ENCODE results near the gene FAM98A. TPM values are rescaled to one million over a fixed set of nuclear protein-coding genes. Genes with fewer than 3 reads are reported as not detected.

Gene FAM98A
- total and polyA plus RNA-seq, 10 of the 15 experiments (the other 5 are each of a cell fraction or from before 2014, with no cell fraction given) = 29.7 to 231 (median 80.2) TPM

DNA sequence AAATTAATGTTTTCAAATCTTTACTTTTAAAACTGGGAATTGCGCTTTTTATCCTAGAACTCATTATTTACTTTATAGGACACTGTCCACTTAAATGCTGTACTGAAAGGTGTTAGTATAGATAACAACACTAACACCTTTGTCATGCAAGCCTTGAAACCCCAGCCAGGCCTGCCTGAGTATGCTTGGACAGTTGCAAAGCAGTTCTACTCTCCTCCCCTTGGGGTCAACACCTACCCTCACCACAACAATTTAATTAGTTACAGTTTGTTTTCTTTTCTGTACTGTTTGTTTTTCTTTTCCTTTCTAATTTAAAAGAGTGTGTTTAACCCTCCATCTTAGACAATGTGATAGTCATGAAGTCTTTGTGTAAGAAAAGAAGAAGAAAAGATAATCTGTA lies 18.9 kb upstream of the FAM98A start:
- Histone ChIP-seq H3K4me3 (no peak overlapping the region), H3K36me3 (ENCODE audit: control insufficient read depth in 2 of 2, insufficient read depth in 2 of 2, low read length in 1 of 2) (no peaks in the 10 kb centered on the region), H3K4me2 (ENCODE audit: control insufficient read depth, insufficient read depth) (no peak overlapping the region), H3K27ac (ENCODE audit: control insufficient read depth, insufficient read depth) (no peak overlapping the region), H3K9ac (ENCODE audit: control insufficient read depth, insufficient read depth, low read length) (no peak overlapping the region), H4K20me1 (ENCODE audit: control insufficient read depth, insufficient read depth) (no peaks in the 10 kb centered on the region), H3K4me1 (ENCODE audit: control insufficient read depth, insufficient read depth, low read length) (no peaks in the 10 kb centered on the region; the same call in 1 of the 2 replicates), H3K79me2 (ENCODE audit: control insufficient read depth, insufficient read depth, low read length) (no peaks in the 10 kb centered on the region), H3K27me3 (replicated peaks in 1 of 2; ENCODE audit: control insufficient read depth in 2 of 2, insufficient read depth in 2 of 2, low read length in 1 of 2) (no peaks in the 10 kb centered on the region), H2AFZ (ENCODE audit: control insufficient read depth, low read depth, low read length) (no peak overlapping the region), H3K9me3 (replicated peaks; ENCODE audit: control insufficient read depth, insufficient read depth, low read length) (peaks cover 5% of the 10 kb centered on the region; the same call in 2 of the 3 replicates)
- intact Hi-C loops (cut with micrococcal nuclease; ENCODE audit: unreplicated experiment) = no loop called here
- FAIRE-seq = no peak
- TF ChIP-seq IKZF1 (conservative IDR thresholded peaks at IDR 0.05) (no peak), BRCA1 (IDR thresholded peaks at IDR 0.05; ENCODE audit: low read depth, low read length) (no peak), GABPA (IDR thresholded peaks at IDR 0.05; ENCODE audit: low read depth) (no peak), SIX5 (IDR thresholded peaks at IDR 0.05; ENCODE audit: low read depth, low read length, severe bottlenecking) (no peak), POU2F2 (IDR thresholded peaks at IDR 0.05; ENCODE audit: borderline replicate concordance, low read depth, low read length) (no peak), MEF2B (IDR thresholded peaks at IDR 0.05; ENCODE audit: partially characterized antibody, poor library complexity, severe bottlenecking) (no peak), NFIC (IDR thresholded peaks at IDR 0.05; ENCODE audit: low read depth, low read length) (no peak), BACH1 (IDR thresholded peaks at IDR 0.05; ENCODE audit: borderline replicate concordance) (no peak), NR2C2 (IDR thresholded peaks at IDR 0.05; ENCODE audit: borderline replicate concordance, control insufficient read depth, insufficient read length, low read depth) (no peak), SMAD5 (IDR thresholded peaks at IDR 0.05; ENCODE audit: low read depth) (no peak), CBX5 (IDR thresholded peaks at IDR 0.05; ENCODE audit: low read depth) (no peak)
- TF ChIP-seq, protein P1, sequence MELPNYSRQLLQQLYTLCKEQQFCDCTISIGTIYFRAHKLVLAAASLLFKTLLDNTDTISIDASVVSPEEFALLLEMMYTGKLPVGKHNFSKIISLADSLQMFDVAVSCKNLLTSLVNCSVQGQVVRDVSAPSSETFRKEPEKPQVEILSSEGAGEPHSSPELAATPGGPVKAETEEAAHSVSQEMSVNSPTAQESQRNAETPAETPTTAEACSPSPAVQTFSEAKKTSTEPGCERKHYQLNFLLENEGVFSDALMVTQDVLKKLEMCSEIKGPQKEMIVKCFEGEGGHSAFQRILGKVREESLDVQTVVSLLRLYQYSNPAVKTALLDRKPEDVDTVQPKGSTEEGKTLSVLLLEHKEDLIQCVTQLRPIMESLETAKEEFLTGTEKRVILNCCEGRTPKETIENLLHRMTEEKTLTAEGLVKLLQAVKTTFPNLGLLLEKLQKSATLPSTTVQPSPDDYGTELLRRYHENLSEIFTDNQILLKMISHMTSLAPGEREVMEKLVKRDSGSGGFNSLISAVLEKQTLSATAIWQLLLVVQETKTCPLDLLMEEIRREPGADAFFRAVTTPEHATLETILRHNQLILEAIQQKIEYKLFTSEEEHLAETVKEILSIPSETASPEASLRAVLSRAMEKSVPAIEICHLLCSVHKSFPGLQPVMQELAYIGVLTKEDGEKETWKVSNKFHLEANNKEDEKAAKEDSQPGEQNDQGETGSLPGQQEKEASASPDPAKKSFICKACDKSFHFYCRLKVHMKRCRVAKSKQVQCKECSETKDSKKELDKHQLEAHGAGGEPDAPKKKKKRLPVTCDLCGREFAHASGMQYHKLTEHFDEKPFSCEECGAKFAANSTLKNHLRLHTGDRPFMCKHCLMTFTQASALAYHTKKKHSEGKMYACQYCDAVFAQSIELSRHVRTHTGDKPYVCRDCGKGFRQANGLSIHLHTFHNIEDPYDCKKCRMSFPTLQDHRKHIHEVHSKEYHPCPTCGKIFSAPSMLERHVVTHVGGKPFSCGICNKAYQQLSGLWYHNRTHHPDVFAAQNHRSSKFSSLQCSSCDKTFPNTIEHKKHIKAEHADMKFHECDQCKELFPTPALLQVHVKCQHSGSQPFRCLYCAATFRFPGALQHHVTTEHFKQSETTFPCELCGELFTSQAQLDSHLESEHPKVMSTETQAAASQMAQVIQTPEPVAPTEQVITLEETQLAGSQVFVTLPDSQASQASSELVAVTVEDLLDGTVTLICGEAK (IDR thresholded peaks at IDR 0.05; ENCODE audit: borderline replicate concordance) = no peak
- TF ChIP-seq, protein P2, sequence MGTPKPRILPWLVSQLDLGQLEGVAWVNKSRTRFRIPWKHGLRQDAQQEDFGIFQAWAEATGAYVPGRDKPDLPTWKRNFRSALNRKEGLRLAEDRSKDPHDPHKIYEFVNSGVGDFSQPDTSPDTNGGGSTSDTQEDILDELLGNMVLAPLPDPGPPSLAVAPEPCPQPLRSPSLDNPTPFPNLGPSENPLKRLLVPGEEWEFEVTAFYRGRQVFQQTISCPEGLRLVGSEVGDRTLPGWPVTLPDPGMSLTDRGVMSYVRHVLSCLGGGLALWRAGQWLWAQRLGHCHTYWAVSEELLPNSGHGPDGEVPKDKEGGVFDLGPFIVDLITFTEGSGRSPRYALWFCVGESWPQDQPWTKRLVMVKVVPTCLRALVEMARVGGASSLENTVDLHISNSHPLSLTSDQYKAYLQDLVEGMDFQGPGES (IDR thresholded peaks at IDR 0.05) = no peak
- SMC1A ChIA-PET (ENCODE audit: uncharacterized antibody, unreplicated experiment) = no interaction called here
- 94% methylated on average over 1 of the region's 1 CpG for WGBS (ENCODE audit: insufficient coverage, insufficient replicate concordance, low lambda C conversion rate, missing lambda C conversion rate)
- RAD21 ChIA-PET (ENCODE audit: unreplicated experiment) = no interaction called here
- ATAC-seq = peak; percentile 63
- no TSS peak for BruUV-seq (replicated peaks)
- DNase-seq (ENCODE audit: low read depth, low spot score) = no peak
- CTCF ChIA-PET = no interaction called here
- POLR2A ChIA-PET = no interaction called here
- in situ Hi-C loops (cut with MboI) = no loop called here
